ENCODE measurements around the gene CCDC116.

Gene CCDC116

GRCh38 chr22:21682385-21683175, 50.0 kb downstream of the CCDC116 start:
- no peak for DNase-seq

GRCh38 chr22:21683401-21683811, 50.8 kb downstream of the CCDC116 start:
- DNase-seq, result no peak

- no peak for DNase-seq
These were observed 52.1 kb downstream of the CCDC116 start for GRCh38 chr22:21684492-21685163.

- DNase-seq, result no peak
These were observed 52.6 kb downstream of the CCDC116 start for GRCh38 chr22:21685164-21685513.

- no peak for DNase-seq
These were observed 53.6 kb downstream of the CCDC116 start for GRCh38 chr22:21686193-21686608.
